Mucosa of rectum (tissue), 2 donors: ENCODE measurements around the gene AOX1.
"Not testable (repeated sequence)": the region's sequence is repeated elsewhere in the genome, so short reads cannot be mapped to it uniquely, and the experiment has no call there.

ENCODE experiments used
- H3K27ac ChIP-seq, 2 donors: one replicate each; pipeline ENCODE4 v1.7.0; 2013; ENCODE audit warnings: inconsistent platforms in 2 of 2, low read depth in 2 of 2, low read length in 2 of 2
- H3K27me3 ChIP-seq, 2 donors: one replicate each; pipeline ENCODE4 v1.7.0; 2013; ENCODE audit warnings: low read length in 2 of 2; ENCODE audit not compliant: control insufficient read depth in 2 of 2, insufficient read depth in 2 of 2
- H3K36me3 ChIP-seq, 2 donors: one replicate each; pipeline ENCODE4 v1.7.0; 2013; ENCODE audit warnings: low read length in 2 of 2; ENCODE audit not compliant: control insufficient read depth in 2 of 2, insufficient read depth in 2 of 2
- H3K4me1 ChIP-seq, 2 donors: one replicate each; pipeline ENCODE4 v1.7.0; 2013; ENCODE audit warnings: low read length in 2 of 2, mild to moderate bottlenecking in 1 of 2; ENCODE audit not compliant: control insufficient read depth in 2 of 2, insufficient read depth in 2 of 2
- H3K4me3 ChIP-seq, 2 donors: one replicate each; pipeline ENCODE4 v1.7.0; 2013; ENCODE audit warnings: low read length in 2 of 2
- H3K9ac ChIP-seq, 2 donors: one replicate each; pipeline ENCODE4 v1.7.0; 2013; ENCODE audit warnings: low read length in 2 of 2, low read depth in 1 of 2, mild to moderate bottlenecking in 1 of 2
- H3K9me3 ChIP-seq, 2 donors: one replicate each; pipeline ENCODE4 v1.7.0; 2013; ENCODE audit warnings: low read length in 2 of 2; ENCODE audit not compliant: control insufficient read depth in 2 of 2
- donor health status: healthy.
- donor health status: Normal muscosa, but diverticular disease.

Gene AOX1

DNA sequence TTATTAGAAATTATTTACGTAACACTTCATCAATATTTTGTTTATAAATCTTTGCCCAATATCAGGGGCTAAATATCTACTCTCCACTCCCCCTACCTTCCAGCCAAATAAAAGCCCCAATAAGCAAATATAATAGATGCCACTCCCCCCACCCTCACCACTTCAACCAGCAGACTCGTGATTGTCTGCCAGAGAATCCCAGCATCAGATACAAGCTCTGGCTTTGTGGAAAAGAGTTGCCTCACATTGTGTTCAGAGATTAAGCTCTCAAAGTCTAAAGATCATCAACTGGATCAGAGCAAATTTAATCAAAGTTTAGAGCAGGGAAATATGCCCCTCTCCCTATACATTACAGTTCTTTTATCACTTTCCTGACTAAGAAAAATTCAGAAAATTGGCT, 39.5 kb downstream of the AOX1 start:
- Histone ChIP-seq H3K36me3 (no peaks in the 10 kb centered on the region), H3K27me3 (no peaks in the 10 kb centered on the region), H3K27ac (no peak overlapping the region), H3K4me1 (no peaks in the 10 kb centered on the region), H3K9me3 (no peaks in the 10 kb centered on the region), H3K4me3 (no peak overlapping the region), H3K9ac (no peak overlapping the region)

- Histone ChIP-seq H3K4me3 (no peak overlapping the region), H3K27me3 (no peaks in the 10 kb centered on the region), H3K27ac (no peak overlapping the region), H3K9me3 (no peaks in the 10 kb centered on the region), H3K4me1 (no peaks in the 10 kb centered on the region), H3K9ac (no peak overlapping the region), H3K36me3 (no peaks in the 10 kb centered on the region)
Measured at GRCh38 chr2:200625958-200626363, 40.1 kb downstream of the AOX1 start.

GRCh38 chr2:200627110-200627770, 41.4 kb downstream of the AOX1 start:
- Histone ChIP-seq H3K9me3 (no peaks in the 10 kb centered on the region), H3K9ac (no peak overlapping the region), H3K27ac (no peak overlapping the region), H3K4me3 (no peak overlapping the region), H3K27me3 (no peaks in the 10 kb centered on the region), H3K36me3 (no peaks in the 10 kb centered on the region), H3K4me1 (no peaks in the 10 kb centered on the region)

GRCh38 chr2:200628461-200628860, 42.6 kb downstream of the AOX1 start:
- not testable (repeated sequence) for H3K9me3 ChIP-seq, H3K4me3 ChIP-seq, H3K27ac ChIP-seq, H3K9ac ChIP-seq, H3K36me3 ChIP-seq, H3K4me1 ChIP-seq, H3K27me3 ChIP-seq

GRCh38 chr2:200631287-200631686, 45.5 kb downstream of the AOX1 start:
- Histone ChIP-seq H3K4me1 (no peaks in the 10 kb centered on the region), H3K9ac (no peak overlapping the region), H3K27ac (no peak overlapping the region), H3K4me3 (no peak overlapping the region), H3K36me3 (no peaks in the 10 kb centered on the region), H3K9me3 (no peaks in the 10 kb centered on the region), H3K27me3 (no peaks in the 10 kb centered on the region)

DNA sequence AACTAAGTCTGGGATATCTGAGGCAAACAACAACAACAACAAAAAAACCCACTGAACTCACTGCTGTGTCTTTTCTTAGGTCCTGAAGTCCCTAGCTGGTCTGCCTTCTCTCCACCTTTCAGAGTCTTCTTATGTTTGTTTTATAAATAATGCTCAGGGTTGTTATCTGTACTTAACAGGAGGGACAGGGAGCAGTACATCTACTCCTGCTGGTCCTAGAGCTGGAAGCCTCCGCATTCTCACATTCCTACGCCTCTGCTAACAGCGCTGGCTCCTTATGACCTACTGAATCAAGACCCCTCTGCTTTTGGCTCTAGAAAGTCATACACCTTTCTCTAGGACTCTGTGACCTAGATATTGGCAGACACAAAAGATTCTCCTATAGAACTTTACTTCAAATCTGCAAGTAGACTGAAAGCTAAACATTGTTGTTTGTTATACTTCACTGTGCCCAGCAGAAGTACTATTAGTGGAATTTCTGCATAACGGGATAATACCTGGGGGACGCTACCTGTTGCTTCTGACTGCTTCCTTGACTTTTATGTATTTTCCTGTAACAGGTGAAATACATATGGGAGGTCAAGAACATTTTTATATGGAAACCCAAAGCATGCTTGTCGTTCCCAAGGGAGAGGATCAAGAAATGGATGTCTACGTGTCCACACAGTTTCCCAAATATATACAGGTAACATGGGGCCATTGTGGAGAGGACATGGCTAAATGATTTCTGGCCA, 48.6 kb downstream of the AOX1 start:
- Histone ChIP-seq H3K27ac (no peak overlapping the region), H3K9me3 (no peaks in the 10 kb centered on the region), H3K27me3 (no peaks in the 10 kb centered on the region), H3K36me3 (no peaks in the 10 kb centered on the region), H3K9ac (no peak overlapping the region), H3K4me1 (no peaks in the 10 kb centered on the region), H3K4me3 (no peak overlapping the region)

DNA sequence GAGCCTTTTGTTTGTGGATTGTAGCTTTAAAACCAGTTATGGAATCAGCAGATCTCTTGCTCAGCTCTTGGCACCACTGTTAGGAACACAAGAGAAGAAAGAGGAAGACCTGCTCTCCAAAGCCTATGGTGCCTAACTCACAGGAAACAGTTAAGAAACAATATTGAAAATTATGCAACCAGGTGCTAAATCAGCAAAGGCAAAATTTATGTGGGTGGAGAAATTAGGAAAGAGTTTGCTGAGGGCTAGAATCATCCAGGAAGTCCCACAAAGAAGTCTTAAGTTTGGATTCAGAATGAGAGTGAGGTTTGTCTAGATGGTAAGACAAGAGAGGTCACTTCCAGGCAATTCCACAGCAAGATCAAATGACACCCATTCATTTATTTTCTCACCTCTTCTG, 49.4 kb downstream of the AOX1 start:
- no peak overlapping the region for H3K4me3 ChIP-seq
- H3K36me3 ChIP-seq: no peaks in the 10 kb centered on the region
- no peaks in the 10 kb centered on the region for H3K9me3 ChIP-seq
- no peaks in the 10 kb centered on the region for H3K27me3 ChIP-seq
- no peak overlapping the region for H3K9ac ChIP-seq
- H3K27ac ChIP-seq: no peak overlapping the region
- no peaks in the 10 kb centered on the region for H3K4me1 ChIP-seq

DNA sequence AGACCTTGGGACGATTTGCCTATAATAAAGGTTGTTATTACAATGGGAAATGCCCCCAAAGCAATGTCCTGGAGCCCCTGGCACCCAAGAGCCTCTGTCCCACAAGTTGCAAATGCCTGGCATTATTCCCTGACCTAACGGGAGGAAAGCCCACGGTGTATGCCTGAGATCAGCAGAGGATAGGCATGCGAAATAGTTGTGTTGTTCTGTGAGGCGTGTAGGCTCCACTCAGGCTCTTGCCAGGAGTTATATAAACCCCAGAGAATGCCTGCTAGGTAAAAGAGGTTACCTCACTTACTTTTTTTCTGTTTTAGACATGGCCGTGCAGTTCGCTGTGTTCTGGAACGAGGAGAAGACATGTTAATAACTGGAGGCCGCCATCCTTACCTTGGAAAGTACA, 52.1 kb downstream of the AOX1 start:
- H3K4me3 ChIP-seq: no peak overlapping the region
- no peaks in the 10 kb centered on the region for H3K9me3 ChIP-seq
- no peaks in the 10 kb centered on the region for H3K36me3 ChIP-seq
- H3K27me3 ChIP-seq: no peaks in the 10 kb centered on the region
- H3K4me1 ChIP-seq: no peaks in the 10 kb centered on the region
- no peak overlapping the region for H3K9ac ChIP-seq
- no peak overlapping the region for H3K27ac ChIP-seq

GRCh38 chr2:200640176-200640575, 54.4 kb downstream of the AOX1 start:
- Histone ChIP-seq H3K27me3 (no peaks in the 10 kb centered on the region), H3K4me3 (no peak overlapping the region), H3K9ac (no peak overlapping the region), H3K27ac (no peak overlapping the region), H3K4me1 (no peaks in the 10 kb centered on the region), H3K36me3 (no peaks in the 10 kb centered on the region), H3K9me3 (no peaks in the 10 kb centered on the region)

- H3K9me3 ChIP-seq: no peaks in the 10 kb centered on the region
- no peaks in the 10 kb centered on the region for H3K27me3 ChIP-seq
- no peaks in the 10 kb centered on the region for H3K4me1 ChIP-seq
- H3K9ac ChIP-seq: no peak overlapping the region
- no peaks in the 10 kb centered on the region for H3K36me3 ChIP-seq
- H3K27ac ChIP-seq: no peak overlapping the region
- H3K4me3 ChIP-seq: no peak overlapping the region
Measured at GRCh38 chr2:200640901-200641300, 55.1 kb downstream of the AOX1 start.
